ENCODE data around the gene NMRAL1. TPM values are rescaled to one million over a fixed set of nuclear protein-coding genes. Genes with fewer than 3 reads are reported as not detected.

The NMRAL1 gene
- total and polyA plus RNA-seq, 10 of the 15 experiments (the other 5 are each of a cell fraction or from before 2014, with no cell fraction given), result 4.8 to 102 (median 62.5) TPM

DNA sequence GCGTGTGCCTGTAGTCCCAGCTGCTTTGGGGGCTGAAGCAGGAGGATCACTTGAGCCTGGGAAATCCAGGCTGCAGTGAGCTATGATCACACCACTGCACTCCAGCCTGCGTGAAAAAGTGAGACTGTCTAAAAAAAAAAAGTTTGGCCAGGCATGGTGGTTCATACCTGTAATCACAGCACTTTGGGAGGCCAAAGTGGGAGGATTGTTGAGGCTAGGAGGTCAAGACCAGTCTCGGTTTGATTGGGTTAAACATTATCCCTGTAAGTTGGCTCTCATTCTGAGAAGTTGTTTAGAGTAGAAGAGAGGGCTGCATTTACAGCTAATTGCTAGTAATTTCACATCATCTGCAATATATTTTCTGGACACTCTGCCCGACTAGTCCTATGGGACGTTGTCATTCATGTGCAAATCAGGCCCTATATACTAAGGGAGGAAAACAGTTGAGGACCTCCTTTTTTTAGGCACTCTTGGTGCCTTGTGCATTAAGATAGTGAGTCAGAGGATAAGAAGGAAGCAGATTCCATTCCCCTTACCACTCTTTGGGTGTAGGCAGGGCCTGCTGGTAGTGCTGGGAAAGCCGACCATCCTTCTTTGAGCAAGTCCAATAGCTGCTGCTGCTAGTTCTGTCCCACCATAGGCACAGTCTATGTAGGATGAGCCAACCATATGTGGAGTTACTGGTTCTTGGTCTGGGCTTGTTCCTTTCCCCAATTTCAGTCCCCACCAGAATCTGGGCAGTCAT is 20.5 kb upstream of the NMRAL1 start:
- no TSS peak for BruUV-seq (replicated peaks)
- H3K9ac ChIP-seq (ENCODE audit: control insufficient read depth, insufficient read depth, low read length), result no peak overlapping the region
- no peaks in the 10 kb centered on the region; the same call in 1 of the 2 replicates for H4K20me1 ChIP-seq (ENCODE audit: control insufficient read depth, insufficient read depth)
- H3K4me3 ChIP-seq, result no peak overlapping the region
- 97% methylated on average over 6 of the region's 6 CpGs for WGBS (ENCODE audit: insufficient coverage, insufficient replicate concordance, low lambda C conversion rate, missing lambda C conversion rate)
- in situ Hi-C loops (cut with MboI) (no loop called here), intact Hi-C loops (cut with micrococcal nuclease; ENCODE audit: unreplicated experiment) (no loop called here)
- ChIA-PET POLR2A (no interaction called here), SMC1A (ENCODE audit: uncharacterized antibody, unreplicated experiment) (no interaction called here), CTCF (interaction anchor here (1.3 kb wide), 1 partner anchor 18 kb away, joined by 3 read pairs; no protein-coding TSS in a partner anchor), RAD21 (ENCODE audit: unreplicated experiment) (no interaction called here)
- no peak overlapping the region for H3K4me2 ChIP-seq (ENCODE audit: control insufficient read depth, insufficient read depth)
- FAIRE-seq, result no peak
- no peaks in the 10 kb centered on the region; the same call in 1 of the 2 replicates for H3K79me2 ChIP-seq (ENCODE audit: control insufficient read depth, insufficient read depth, low read length)
- H3K9me3 ChIP-seq (replicated peaks; ENCODE audit: control insufficient read depth, insufficient read depth, low read length), result no peaks in the 10 kb centered on the region
- ATAC-seq, result no peak
- H2AFZ ChIP-seq (ENCODE audit: control insufficient read depth, low read depth, low read length), result no peak overlapping the region
- no peak for TF ChIP-seq IRF4 (IDR thresholded peaks at IDR 0.05; ENCODE audit: low read depth, low read length)
- TF ChIP-seq BCL3 (IDR thresholded peaks at IDR 0.05; ENCODE audit: borderline replicate concordance, insufficient read depth, low read depth, low read length, poor library complexity, severe bottlenecking), result peak; percentile 77
- DNase-seq (ENCODE audit: low read depth, low spot score), result no peak
- no peak overlapping the region for H3K27ac ChIP-seq (ENCODE audit: control insufficient read depth, insufficient read depth)
- H3K36me3 ChIP-seq (ENCODE audit: control insufficient read depth in 2 of 2, insufficient read depth in 2 of 2, low read length in 1 of 2), result peaks cover 0 to 4% of the 10 kb centered on the region in 2 experiments; a peak in 3 of 4 replicates
- no peaks in the 10 kb centered on the region for H3K4me1 ChIP-seq (ENCODE audit: control insufficient read depth, insufficient read depth, low read length)
- no peaks in the 10 kb centered on the region for H3K27me3 ChIP-seq (replicated peaks in 1 of 2; ENCODE audit: control insufficient read depth in 2 of 2, insufficient read depth in 2 of 2, low read length in 1 of 2)

- Histone ChIP-seq H4K20me1 (ENCODE audit: control insufficient read depth, insufficient read depth) (no peaks in the 10 kb centered on the region), H3K36me3 (ENCODE audit: control insufficient read depth in 2 of 2, insufficient read depth in 2 of 2, low read length in 1 of 2) (peaks cover 2 to 4% of the 10 kb centered on the region in 2 experiments), H3K4me1 (ENCODE audit: control insufficient read depth, insufficient read depth, low read length) (no peaks in the 10 kb centered on the region), H3K4me2 (ENCODE audit: control insufficient read depth, insufficient read depth) (no peak overlapping the region), H3K4me3 (no peak overlapping the region), H3K79me2 (ENCODE audit: control insufficient read depth, insufficient read depth, low read length) (no peaks in the 10 kb centered on the region; the same call in 1 of the 2 replicates), H3K27me3 (replicated peaks in 1 of 2; ENCODE audit: control insufficient read depth in 2 of 2, insufficient read depth in 2 of 2, low read length in 1 of 2) (no peaks in the 10 kb centered on the region), H2AFZ (ENCODE audit: control insufficient read depth, low read depth, low read length) (no peak overlapping the region), H3K9ac (ENCODE audit: control insufficient read depth, insufficient read depth, low read length) (no peak overlapping the region), H3K9me3 (replicated peaks; ENCODE audit: control insufficient read depth, insufficient read depth, low read length) (no peaks in the 10 kb centered on the region), H3K27ac (ENCODE audit: control insufficient read depth, insufficient read depth) (no peak overlapping the region)
- ChIA-PET SMC1A (ENCODE audit: uncharacterized antibody, unreplicated experiment) (no interaction called here), RAD21 (ENCODE audit: unreplicated experiment) (no interaction called here), CTCF (no interaction called here), POLR2A (interaction anchor here (0.6 kb wide), 1 partner anchor 12 kb away, joined by 3 read pairs; no protein-coding TSS in a partner anchor)
- TF ChIP-seq BCL3 (IDR thresholded peaks at IDR 0.05; ENCODE audit: borderline replicate concordance, insufficient read depth, low read depth, low read length, poor library complexity, severe bottlenecking) (no peak), BHLHE40 (IDR thresholded peaks at IDR 0.05; ENCODE audit: borderline replicate concordance in 1 of 2, low read depth in 2 of 2, low read length in 1 of 2) (no peak)
- in situ Hi-C loops (cut with MboI) (no loop called here), intact Hi-C loops (cut with micrococcal nuclease; ENCODE audit: unreplicated experiment) (no loop called here)
- DNase-seq (ENCODE audit: low read depth, low spot score) (no peak), ATAC-seq (no peak), FAIRE-seq (no peak)
- WGBS (ENCODE audit: insufficient coverage, insufficient replicate concordance, low lambda C conversion rate, missing lambda C conversion rate), result 88% methylated on average over 4 of the region's 4 CpGs
- no TSS peak for BruUV-seq (replicated peaks)
Observed at GRCh38 chr16:4491898-4492297, 17.5 kb upstream of the NMRAL1 start.

Measured in GM12878 (cell line).